ENCODE results near the gene ACSM5. TPM values are rescaled to one million over a fixed set of nuclear protein-coding genes. Genes with fewer than 3 reads are reported as not detected.

ACSM5 gene
- total and polyA plus RNA-seq, 2 of the 4 experiments (the other 2 are of a cell fraction): not detected

DNA sequence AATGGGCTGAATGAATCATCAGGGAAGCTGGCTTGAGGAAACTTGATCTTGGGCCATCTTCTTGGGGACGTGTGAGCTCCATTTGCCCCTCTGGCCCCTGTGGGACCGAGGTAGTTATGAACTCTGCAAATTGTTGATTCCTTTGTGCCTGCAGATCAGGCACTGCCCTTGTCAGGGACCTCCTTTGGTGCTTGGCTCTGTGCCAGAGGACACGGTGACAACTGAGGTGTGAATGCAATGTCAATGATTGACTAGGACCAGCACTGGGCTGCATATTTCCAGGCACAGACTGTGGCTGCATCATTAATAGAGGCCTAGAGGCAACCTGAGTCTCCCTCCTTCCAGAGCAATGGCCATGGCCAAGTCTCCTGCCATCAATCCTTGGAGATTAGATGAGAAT, 28.6 kb upstream of the ACSM5 start:
- in situ Hi-C loops (cut with MboI; ENCODE audit: low sequenced_read_pairs) (loop anchor here (5.0 to 25.0 kb wide), 2 partner anchors 473 to 768 kb away; no protein-coding TSS in a partner anchor), dilution Hi-C loops (cut with HindIII; ENCODE audit: low sequenced_read_pairs, unreplicated experiment) (no loop called here), intact Hi-C loops (cut with micrococcal nuclease) (loop anchor here (10.0 kb wide), 1 partner anchor 796 kb away; no protein-coding TSS in a partner anchor)
- POLR2A ChIA-PET (ENCODE audit: unreplicated experiment): no interaction called here
- Histone ChIP-seq H3K23ac (ENCODE audit: low read depth, low read length) (no peak overlapping the region), H2BK5ac (ENCODE audit: low read depth, low read length, poor library complexity, severe bottlenecking) (no peak overlapping the region), H3K56ac (ENCODE audit: extremely low read depth, insufficient read depth, low read length) (no peak overlapping the region), H3K27me3 (ENCODE audit: control insufficient read depth, insufficient read depth, low read length) (no peaks in the 10 kb centered on the region), H2AFZ (replicated peaks; ENCODE audit: low read length, poor library complexity) (no peak overlapping the region), H3K4me2 (ENCODE audit: low read depth, low read length) (no peak overlapping the region), H4K20me1 (ENCODE audit: insufficient read depth, low read length) (no peaks in the 10 kb centered on the region), H3K4ac (ENCODE audit: low read depth, low read length) (no peak overlapping the region), H3K36me3 (ENCODE audit: control insufficient read depth, insufficient read depth, low read length) (no peaks in the 10 kb centered on the region), H3K9me3 (ENCODE audit: control insufficient read depth, insufficient read depth, low read length) (no peaks in the 10 kb centered on the region), H2AK5ac (ENCODE audit: low read depth, low read length) (no peak overlapping the region), H3K18ac (ENCODE audit: low read depth, low read length) (no peak overlapping the region), H2BK15ac (ENCODE audit: low read depth, low read length) (no peak overlapping the region), H2BK120ac (ENCODE audit: low read depth, low read length) (no peak overlapping the region), H2AK9ac (replicated peaks; ENCODE audit: low read depth, low read length, poor library complexity) (no peak overlapping the region), H4K5ac (ENCODE audit: low read depth, low read length) (no peak overlapping the region), H3K4me3 (ENCODE audit: insufficient read depth, low read depth, low read length) (no peak overlapping the region), H3K14ac (replicated peaks; ENCODE audit: low read depth, low read length) (no peak overlapping the region), H2BK20ac (ENCODE audit: low read depth, low read length) (no peak overlapping the region), H3K9me1 (ENCODE audit: insufficient read depth, low read length) (no peaks in the 10 kb centered on the region), H3K9ac (ENCODE audit: low read depth, low read length) (no peak overlapping the region), H3K79me1 (ENCODE audit: low read depth in 1 of 2, low read length in 2 of 2) (no peaks in the 10 kb centered on the region), H3K4me1 (ENCODE audit: control insufficient read depth, insufficient read depth, low read length) (no peaks in the 10 kb centered on the region), H4K8ac (ENCODE audit: low read depth in 2 of 2, low read length in 2 of 2) (no peak overlapping the region), H4K91ac (ENCODE audit: insufficient read depth, low read depth, low read length) (no peak overlapping the region), H3K27ac (ENCODE audit: insufficient read depth, low read length) (no peak overlapping the region)
- BruUV-seq (replicated peaks): no TSS peak
- no CpG with 5 or more reads among the region's 3 CpGs for WGBS, 2 experiments (ENCODE audit: extremely low coverage in 2 of 2, insufficient read length in 1 of 2)
- TF ChIP-seq MXI1 (IDR thresholded peaks at IDR 0.05; ENCODE audit: borderline replicate concordance, low read depth, low read length) (no peak), NFE2L2 (IDR thresholded peaks at IDR 0.05; ENCODE audit: low read depth, low read length) (no peak), RFX5 (IDR thresholded peaks at IDR 0.05; ENCODE audit: low read depth, low read length) (no peak), SMC3 (IDR thresholded peaks at IDR 0.05; ENCODE audit: low read depth, low read length) (no peak), MAZ (IDR thresholded peaks at IDR 0.05; ENCODE audit: borderline replicate concordance, low read depth, low read length) (no peak), FOS (IDR thresholded peaks at IDR 0.05; ENCODE audit: low read depth, low read length) (no peak), RCOR1 (IDR thresholded peaks at IDR 0.05; ENCODE audit: insufficient replicate concordance, low read length) (no peak), BHLHE40 (IDR thresholded peaks at IDR 0.05; ENCODE audit: low read depth, low read length) (no peak), RAD21 (IDR thresholded peaks at IDR 0.05; ENCODE audit: low read length) (no peak), CEBPB (IDR thresholded peaks at IDR 0.05; ENCODE audit: low read depth, low read length) (no peak), CHD1 (IDR thresholded peaks at IDR 0.05; ENCODE audit: low read depth, low read length) (no peak)
- TF ChIP-seq, protein P1, sequence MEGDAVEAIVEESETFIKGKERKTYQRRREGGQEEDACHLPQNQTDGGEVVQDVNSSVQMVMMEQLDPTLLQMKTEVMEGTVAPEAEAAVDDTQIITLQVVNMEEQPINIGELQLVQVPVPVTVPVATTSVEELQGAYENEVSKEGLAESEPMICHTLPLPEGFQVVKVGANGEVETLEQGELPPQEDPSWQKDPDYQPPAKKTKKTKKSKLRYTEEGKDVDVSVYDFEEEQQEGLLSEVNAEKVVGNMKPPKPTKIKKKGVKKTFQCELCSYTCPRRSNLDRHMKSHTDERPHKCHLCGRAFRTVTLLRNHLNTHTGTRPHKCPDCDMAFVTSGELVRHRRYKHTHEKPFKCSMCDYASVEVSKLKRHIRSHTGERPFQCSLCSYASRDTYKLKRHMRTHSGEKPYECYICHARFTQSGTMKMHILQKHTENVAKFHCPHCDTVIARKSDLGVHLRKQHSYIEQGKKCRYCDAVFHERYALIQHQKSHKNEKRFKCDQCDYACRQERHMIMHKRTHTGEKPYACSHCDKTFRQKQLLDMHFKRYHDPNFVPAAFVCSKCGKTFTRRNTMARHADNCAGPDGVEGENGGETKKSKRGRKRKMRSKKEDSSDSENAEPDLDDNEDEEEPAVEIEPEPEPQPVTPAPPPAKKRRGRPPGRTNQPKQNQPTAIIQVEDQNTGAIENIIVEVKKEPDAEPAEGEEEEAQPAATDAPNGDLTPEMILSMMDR (conservative IDR thresholded peaks at IDR 0.05; ENCODE audit: low read depth, low read length): no peak
- TF ChIP-seq, protein P2, sequence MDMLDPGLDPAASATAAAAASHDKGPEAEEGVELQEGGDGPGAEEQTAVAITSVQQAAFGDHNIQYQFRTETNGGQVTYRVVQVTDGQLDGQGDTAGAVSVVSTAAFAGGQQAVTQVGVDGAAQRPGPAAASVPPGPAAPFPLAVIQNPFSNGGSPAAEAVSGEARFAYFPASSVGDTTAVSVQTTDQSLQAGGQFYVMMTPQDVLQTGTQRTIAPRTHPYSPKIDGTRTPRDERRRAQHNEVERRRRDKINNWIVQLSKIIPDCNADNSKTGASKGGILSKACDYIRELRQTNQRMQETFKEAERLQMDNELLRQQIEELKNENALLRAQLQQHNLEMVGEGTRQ (IDR thresholded peaks at IDR 0.05; ENCODE audit: low read depth, low read length): no peak
- TF ChIP-seq, protein P3, sequence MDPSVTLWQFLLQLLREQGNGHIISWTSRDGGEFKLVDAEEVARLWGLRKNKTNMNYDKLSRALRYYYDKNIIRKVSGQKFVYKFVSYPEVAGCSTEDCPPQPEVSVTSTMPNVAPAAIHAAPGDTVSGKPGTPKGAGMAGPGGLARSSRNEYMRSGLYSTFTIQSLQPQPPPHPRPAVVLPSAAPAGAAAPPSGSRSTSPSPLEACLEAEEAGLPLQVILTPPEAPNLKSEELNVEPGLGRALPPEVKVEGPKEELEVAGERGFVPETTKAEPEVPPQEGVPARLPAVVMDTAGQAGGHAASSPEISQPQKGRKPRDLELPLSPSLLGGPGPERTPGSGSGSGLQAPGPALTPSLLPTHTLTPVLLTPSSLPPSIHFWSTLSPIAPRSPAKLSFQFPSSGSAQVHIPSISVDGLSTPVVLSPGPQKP (IDR thresholded peaks at IDR 0.05; ENCODE audit: borderline replicate concordance, low read depth, low read length): no peak
- ATAC-seq (ENCODE audit: low read depth): no peak
- CTCF ChIA-PET: no interaction called here
- DNase-seq: no peak
